Measurements from ENCODE around the gene POLE4. TPM values are rescaled to one million over a fixed set of nuclear protein-coding genes. Genes with fewer than 3 reads are reported as not detected.
A peak's percentile ranks its signal among the peaks of the same experiment; 100 is the strongest.

The POLE4 gene
- total RNA-seq, 1 donor from 2014 or later: 37.9 TPM

DNA sequence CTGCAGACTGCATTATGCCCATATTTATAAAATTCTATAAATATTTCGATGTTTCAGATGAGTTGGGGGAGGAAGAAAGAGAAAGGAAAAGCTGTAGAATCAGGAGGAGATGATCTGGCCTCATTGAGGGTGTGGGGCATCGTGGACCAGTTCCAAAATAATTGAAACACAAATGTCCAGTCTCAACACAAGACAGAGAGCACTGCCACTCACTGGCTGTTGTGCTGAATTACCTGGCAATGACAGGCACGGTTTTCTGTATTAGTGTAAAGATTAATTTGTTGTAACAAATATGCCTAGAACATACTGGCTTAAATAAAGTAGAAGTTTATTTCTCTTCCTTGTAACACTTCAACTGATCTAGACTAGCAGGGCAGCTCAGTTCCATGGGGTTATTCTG, 24.1 kb downstream of the POLE4 start:
- intact Hi-C loops (cut with micrococcal nuclease): no loop called here
- no peak for DNase-seq

DNA sequence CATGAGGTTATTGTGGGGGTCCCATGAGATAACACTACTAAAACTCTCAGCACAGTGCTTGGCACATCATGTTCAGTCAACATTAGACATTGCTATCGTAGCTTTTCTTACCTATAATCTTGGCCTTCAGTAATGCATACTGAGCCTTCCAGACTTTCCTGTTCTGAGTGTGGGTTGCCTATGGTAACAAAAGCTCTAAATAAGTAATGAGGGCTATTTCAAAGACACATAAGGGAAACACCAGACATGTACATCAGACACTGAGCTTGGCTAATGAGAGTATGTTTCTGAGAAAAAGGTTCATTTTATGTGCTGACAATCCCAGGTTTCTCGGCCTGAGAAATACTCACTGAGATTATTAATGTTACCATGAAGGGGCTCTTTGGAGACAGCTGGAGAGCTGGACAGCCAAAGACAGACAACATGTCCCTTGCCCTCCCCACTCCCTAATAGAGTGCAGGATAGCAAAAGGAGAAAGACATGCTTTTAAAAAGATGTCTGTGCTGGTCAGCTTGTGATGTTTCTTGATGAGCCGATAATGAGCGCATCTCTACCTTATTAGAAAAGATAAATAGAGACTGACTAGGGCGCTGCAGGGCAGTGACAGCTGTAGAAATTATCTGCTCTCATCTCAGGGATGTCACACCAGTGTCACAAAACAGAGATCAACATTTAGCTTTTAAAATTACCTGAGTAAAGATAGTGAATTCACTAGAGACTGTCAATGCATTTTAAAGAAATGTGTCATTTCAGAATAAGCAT, 25.4 kb downstream of the POLE4 start:
- intact Hi-C loops (cut with micrococcal nuclease): no loop called here
- ATAC-seq: no peak
- DNase-seq: no peak

More for the DNA sequence above, 24.1 kb downstream of the POLE4 start:
- no peak for ATAC-seq

DNA sequence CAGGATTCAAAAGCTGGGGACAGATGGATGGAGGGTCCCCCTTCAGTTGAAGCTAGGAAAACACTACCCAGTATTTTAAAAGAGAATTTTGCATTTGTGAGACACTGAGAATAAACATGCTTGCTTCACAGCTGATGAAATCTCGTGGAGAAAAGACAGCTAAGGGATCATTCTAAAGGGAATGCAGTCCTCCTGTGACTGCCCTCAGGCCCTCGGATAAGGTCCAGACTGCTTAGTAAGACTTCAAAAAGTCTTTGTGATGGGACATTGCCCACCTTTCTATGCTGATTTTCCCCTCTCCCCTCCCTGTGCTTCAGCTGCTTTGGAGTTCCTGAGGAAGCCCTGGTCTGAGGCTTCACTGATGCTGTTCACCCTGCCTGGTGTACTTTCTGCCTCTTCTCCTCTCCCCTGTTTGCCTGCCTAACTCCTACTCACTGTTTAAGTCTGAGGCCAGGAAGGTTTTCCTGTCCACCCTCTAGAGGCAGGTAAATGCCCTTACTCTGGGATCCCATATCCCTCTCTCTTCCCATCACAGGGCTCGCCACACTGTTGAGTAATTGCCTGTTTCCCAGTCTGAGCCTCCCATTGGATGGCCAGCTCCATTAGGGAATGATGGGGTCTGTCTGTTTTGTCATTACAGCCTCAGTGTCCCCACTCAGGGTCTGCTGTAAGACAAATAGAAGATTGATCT, 26.6 kb downstream of the POLE4 start:
- intact Hi-C loops (cut with micrococcal nuclease): no loop called here
- no peak for DNase-seq
- ATAC-seq: no peak

DNA sequence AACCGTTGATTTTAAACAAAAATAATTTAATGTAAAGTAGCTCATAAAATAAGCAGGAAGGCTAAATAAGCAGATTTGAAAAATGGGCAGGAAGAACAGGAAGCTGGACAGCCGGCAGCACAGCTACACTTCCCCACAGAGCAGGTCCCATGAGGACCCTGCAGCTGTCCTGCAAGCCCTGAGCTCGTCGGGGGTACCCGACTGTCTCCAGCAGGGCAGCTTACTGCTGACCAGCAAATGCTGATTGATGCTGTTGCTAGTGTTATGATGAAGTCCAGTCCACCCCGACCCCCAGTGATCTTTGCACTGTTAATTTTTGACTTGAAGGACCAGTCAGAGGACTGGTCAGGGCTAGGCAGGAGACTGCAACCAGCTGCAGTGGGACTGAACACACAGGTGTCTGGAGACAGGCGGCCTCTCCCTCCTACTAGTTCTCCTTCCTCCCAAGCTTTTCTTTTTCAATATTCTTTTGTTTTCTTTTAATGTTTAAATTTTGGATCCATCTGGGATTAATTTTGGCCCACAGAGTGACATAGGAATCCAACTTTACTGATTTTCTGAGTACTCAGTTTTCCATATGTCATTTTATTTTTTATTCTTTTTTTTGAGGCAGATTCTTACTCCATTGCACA, 27.7 kb downstream of the POLE4 start:
- intact Hi-C loops (cut with micrococcal nuclease): no loop called here
- DNase-seq (peak; percentile 40), ATAC-seq (peak; percentile 54)

DNA sequence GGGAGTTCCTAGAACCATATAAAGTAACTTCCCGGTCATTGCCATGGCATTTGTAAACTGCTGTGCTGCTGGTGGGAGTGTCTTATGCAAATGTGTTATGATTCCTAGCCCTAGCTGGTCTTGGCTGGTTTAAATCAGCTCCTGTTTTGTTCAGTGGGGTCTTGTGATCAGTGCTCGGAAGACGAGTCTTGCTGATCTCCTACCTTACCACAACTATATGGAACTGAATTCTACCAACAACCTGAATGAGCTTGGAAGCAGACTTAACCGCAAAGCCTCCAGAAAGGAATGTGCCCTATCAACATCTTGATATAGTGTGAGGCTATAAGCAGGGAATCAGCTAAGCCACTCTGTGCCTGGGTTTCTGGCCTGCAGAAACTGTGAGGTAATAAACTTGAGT, 33.5 kb downstream of the POLE4 start:
- ATAC-seq (no peak), DNase-seq (no peak)
- intact Hi-C loops (cut with micrococcal nuclease): no loop called here

DNA sequence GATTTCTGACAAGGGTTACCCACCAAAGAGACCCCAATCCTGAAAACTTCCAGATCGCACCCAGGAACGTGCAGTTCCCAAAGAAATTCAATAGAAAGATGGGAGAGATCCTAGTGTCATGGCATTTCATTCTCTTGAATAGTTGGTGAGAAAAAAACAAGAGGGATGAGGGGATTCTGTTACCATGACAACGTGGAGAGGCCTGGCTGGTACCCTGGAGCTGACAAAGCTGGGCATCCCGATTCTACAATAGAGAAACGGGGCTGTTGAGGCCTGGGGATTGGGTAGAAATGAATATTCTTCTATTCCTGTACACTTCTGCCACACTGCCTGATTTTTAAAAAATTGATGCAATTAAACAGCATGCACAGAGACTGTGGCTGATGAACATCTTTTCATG, 41.0 kb downstream of the POLE4 start:
- ATAC-seq (no peak), DNase-seq (no peak)
- intact Hi-C loops (cut with micrococcal nuclease): no loop called here

DNA sequence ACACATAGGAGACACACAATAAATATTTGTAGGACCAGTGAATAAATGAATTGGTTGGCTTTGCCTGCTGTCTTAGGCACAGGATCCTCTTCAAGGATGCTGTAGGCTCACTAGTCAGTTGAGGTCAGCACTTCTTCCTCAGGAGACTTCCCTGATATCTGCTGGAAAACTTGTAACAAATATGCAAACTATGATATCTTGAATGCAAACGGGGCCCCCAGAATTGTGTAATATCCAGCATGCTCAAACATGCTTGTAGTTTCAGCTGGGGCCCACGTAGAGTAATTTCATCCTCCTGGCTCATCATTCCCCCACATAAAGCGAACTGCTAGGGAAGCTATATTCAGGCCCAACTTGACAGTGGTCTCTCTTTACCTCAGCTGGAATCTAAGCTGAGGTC, 43.6 kb downstream of the POLE4 start:
- intact Hi-C loops (cut with micrococcal nuclease): no loop called here
- DNase-seq: no peak
- ATAC-seq: no peak

DNA sequence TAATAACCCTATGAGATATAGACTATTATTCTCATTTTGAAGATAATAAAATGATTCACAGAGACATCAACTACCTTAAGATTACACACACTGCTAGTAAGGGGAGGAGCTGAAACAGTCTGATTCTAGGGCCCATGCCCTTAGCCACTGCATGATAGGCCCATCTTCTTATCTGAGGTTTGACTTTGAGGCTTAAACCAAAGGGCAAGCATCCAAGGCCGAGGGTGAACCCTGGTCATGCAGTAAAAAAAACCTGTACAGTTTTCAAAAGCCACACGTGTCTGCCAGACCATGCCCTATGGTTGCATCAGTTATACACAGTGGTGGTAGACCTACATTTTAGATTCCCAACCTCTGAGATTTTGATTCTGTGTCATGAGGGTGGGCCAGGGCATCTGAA, 44.8 kb downstream of the POLE4 start:
- intact Hi-C loops (cut with micrococcal nuclease): no loop called here
- DNase-seq: no peak
- no peak for ATAC-seq

DNA sequence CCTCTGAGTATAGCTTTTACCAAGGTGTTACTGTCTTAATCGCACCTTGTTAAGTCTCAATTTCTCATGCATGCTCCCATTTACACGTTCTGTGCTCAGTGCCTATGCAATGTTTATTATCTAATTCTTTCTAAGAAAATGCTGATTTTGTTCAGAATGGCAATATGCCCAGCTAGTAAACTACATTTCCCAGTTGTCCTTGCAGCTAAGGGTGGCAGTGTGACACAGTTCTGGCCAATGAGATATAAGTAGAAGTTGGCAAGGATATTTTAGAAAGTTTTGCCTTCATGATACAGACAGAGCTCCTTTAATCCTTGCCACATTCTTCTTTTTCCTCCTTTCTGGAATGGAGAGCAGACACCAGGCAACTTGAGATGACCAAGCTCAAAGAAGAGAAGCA, 45.3 kb downstream of the POLE4 start:
- DNase-seq (no peak), ATAC-seq (no peak)
- intact Hi-C loops (cut with micrococcal nuclease): no loop called here

DNA sequence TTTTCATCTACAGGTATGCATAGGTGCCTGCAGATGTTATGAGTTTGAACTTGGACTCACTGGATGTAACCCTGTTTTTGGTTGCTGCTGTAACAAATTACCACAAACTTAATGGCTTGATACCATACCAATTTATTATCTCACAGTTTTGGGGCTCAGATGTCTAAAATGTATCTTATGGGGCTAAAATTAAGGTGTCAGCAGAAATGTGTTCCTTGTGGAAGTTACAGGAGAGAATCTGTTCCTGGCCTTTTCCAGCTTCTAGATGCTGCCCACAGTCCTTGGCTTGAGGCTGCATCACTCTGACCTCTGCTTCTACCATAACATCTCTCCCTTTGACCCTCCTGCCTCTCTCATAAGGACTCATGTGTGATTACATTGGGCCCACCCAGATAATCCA, 47.6 kb downstream of the POLE4 start:
- ATAC-seq (no peak), DNase-seq (no peak)
- intact Hi-C loops (cut with micrococcal nuclease): no loop called here

DNA sequence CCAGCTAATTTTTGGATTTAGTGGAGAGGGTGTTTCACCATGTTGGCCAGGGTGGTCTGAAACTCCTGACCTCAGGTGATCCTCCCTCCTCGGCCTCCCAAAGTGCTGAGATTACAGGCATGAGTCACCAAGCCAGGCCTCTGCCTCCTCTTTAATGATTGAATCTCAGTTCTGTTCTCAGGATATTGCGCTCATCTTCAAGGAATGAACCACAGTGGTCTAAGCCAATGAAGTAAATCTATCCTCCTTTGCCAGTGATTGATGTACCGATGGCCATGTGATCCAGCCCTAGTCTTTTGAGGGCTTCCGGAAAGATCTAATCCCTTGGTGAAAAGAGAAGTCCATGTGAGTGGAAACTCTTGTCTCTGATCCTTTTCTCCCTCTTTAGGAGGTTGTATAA, 48.6 kb downstream of the POLE4 start:
- DNase-seq (no peak), ATAC-seq (no peak)
- intact Hi-C loops (cut with micrococcal nuclease): no loop called here

DNA sequence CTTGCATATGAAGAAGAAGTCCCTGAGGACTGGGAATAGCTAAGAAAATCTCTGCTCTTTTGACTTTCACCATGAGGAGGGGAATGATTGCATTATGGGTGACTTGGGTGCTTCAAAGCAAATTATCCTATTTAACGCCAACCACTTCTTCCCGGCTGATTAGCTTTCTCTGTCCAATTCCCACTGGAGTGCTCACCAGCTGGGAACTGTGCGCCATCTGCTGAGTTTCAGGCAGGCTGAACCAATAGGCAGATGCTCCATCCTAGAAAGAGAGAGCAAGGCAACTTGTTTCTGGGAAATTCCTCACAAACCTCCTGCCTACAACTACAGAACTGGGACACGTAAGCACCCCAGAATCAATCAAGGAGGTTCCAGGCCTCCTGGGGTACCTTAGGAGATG, 49.4 kb downstream of the POLE4 start:
- DNase-seq (no peak), ATAC-seq (no peak)
- intact Hi-C loops (cut with micrococcal nuclease): no loop called here

DNA sequence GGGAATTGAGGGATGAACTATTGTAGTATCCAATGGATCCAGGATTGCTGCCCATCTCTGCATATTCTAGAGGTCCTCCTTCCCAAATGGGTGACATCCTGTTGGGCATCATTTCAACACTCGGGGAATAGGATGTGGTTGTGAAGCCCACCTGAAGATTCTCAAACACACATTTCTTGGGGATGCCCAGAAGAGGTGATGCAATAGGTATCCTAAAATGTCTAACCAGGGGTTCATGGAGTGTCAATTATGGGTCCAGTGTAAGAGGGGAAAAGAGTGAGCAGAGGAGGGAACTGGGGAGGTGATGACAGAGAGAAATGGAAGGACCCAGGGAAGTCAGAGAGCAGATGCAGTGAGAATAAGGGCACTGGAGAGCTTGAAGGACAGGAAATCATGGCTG, 52.1 kb downstream of the POLE4 start:
- intact Hi-C loops (cut with micrococcal nuclease): no loop called here
- DNase-seq (no peak), ATAC-seq (no peak)

DNA sequence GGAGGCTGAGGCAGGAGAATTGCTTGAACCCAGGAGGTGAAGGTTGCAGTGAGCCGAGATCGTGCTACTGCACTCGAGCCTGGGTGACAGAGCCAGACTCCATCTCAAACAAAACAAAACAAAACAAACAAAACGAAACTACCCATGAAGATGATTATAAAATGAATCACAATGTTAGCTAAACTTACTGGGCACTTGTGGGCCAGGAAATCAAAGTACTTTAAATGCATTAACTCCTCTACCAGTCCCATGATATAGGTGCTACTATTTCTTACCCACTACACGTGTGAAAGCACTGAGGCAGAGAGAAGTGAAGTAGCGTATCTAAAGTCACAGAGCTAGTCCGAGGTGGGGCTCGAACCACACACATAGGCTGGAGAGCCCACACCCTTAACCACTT, 53.6 kb downstream of the POLE4 start:
- intact Hi-C loops (cut with micrococcal nuclease): no loop called here
- ATAC-seq: no peak

DNA sequence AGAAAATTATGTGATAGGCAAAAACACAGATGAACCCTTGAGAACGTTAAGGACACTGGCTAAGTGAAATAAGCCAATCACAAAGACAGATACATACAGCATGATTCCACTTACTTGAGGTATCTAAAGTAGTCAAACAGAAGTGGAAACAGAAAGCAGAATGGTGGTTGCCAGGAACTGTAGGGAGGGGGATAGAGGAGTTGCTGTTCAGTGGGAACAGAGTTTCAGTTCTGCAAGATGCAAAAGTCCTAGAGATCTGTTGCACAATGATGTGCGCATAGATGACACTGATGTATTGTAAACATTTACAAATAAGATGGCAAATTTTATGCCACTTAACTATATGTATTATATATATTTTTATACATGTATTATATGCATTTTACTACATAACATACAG, 59.7 kb downstream of the POLE4 start:
- ATAC-seq (peak; percentile 37), DNase-seq (no peak)
- intact Hi-C loops (cut with micrococcal nuclease): no loop called here

More for the DNA sequence above, 53.6 kb downstream of the POLE4 start:
- no peak for DNase-seq

Other genes with a start within 250 kb of the POLE4 start
- 3.8 TPM for gene HK2, start 124.5 kb upstream of the POLE4 start, total RNA-seq
- 0.07 TPM for gene TACR1, start 240.9 kb downstream of the POLE4 start, total RNA-seq